Hematopoietic multipotent progenitor cell treated with erythropoietin and hydrocortisone succinate and interleukin-3 and kit ligand, for 6 days (in vitro differentiated cells): ENCODE data around the gene IL6R.

ENCODE experiments used
- DNase-seq: peaks from one replicate; pipeline ENCODE4 v3.0.0-alpha.2; 2015

IL6R gene

DNA sequence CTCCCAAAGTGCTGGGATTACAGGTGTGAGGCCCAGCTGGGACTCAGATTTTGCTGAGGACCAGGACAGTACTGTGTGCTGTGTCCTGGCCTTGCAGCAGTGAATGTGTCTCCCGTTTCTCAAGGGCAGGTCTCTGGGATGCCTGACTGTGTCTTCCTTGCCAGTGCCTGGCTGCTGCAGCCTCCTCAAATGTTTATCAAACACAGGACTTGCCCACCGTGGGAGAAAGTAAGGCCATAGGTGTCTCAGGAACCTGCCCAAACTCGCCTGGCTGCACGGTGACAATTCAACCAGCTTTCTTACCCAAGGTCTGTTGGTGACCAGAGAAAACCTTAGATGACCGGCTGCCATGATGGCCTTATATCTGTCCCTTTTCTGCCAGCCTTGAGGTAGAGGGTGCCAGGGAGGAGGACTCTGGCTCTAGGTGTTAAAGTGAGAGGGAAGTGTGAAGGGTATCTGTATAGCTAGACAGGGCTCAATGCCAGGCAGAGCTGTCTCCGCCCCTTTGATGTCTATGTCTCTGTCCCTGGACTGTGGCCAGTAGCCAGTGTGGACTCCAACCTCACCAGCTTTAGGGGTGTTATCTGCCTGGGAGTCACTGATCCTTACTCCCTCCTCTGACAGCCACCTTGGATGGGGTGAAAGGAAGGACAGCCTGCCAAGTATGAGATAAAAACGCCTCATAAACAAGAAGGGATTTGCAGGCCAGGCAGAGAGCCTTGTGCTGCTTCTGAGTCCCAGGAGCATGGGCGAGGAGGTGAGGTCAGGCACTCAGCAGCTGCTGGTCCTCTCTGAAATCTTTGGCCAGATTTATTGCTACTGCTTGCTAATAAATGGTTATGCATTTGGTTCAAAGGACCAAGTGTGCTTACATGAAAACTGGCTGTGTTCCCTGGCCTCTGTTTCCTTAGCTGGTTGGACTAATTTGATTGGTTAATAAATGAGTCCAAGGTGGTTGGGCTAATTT is 22.3 kb downstream of the IL6R start:
- DNase-seq: peak; percentile 49

DNA sequence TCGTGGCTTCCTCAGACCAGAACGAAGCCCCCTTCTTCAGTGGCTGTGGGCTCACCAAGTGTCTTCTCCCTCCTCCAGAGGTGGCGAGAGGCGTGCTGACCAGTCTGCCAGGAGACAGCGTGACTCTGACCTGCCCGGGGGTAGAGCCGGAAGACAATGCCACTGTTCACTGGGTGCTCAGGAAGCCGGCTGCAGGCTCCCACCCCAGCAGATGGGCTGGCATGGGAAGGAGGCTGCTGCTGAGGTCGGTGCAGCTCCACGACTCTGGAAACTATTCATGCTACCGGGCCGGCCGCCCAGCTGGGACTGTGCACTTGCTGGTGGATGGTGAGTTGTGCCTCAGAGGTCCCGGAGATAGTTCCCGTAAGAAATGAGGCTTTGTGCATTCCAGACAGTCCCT is 24.0 kb downstream of the IL6R start:
- no peak for DNase-seq

DNA sequence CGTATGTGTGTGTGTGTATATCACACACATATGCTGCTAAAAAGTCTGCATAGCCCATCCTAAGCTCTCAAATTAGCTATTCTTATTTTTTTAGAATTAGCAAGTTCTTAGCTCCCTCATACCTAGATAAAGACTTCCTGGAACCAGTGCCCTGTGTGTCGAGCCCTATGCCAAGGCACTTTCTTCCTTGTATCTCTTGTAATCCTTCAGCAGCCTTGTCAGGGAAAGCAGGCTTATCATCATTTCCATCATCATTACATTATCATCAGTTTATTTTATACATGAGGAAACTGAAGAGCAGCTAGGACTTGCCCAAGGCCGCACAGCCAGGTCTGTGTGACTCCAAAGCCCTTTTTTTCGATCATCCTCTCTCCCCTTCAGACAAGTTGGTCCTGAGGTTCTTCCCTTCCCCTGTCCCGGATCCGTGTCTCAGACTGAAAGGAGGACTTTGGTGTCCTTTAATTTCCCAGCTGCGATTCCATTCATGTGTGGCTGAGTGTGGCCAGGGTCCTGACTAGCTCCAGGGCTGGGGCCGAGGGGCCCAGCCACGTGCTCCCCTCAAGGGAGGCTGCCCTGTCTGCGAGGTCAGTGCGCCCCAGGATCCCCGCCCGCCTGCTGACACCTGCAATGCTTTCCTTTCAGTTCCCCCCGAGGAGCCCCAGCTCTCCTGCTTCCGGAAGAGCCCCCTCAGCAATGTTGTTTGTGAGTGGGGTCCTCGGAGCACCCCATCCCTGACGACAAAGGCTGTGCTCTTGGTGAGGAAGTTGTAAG is 24.9 kb downstream of the IL6R start:
- no peak for DNase-seq

DNA sequence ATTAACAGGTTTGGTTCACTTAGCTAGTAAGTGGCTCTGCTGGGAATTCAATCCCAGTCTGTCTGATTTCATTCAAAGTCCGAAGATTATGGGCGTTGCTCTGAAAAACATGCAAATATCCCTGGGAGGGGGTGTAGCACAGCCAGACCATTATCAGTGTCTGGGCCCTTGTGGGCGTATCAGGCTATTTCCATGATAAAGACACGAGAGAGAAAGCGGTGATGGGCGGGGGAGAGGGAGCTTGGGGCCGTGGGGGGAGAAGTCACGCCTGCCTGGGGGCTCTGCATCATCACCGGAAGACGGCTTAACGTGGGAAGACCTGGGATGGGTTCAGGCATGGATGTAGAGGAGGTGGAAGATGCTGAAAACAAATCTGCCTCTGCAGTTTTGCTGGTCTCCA is 25.8 kb downstream of the IL6R start:
- DNase-seq: peak; percentile 75

DNA sequence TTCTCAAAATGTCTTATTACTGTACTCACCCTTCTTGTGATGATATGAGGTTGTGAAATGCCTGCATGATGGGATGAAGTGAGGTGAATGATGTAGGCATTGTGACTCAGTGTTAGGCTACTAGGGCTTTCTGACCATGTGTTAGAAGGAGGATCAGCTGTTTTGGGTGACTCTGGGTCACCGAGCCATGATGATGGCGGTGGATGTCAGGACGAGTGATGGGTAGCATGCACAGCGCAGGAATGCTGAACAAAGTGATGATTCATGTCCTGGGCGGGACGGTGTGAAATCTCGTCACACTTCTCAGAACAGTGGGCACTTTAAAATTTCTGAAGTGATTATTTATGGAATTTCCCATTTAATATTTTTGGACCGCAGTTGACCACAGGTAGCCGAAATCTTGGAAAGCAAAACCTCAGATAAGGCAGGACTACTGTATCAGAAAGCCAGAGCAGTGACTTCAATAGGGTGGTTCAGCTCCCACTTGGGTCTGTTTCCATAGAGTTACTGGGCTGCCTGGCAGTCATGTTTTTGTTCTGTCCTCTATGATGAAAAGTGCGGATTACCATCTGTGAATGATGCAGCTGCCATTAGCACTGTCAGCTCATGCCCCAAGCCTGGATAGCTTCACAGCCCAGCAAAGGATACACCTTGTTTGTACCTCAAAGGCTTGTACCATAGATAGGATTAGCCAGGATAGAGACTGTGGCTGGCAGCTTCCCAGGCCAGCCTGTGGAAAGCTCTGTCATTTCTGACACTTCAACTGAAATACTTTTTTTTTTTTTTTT is 26.6 kb downstream of the IL6R start:
- DNase-seq: no peak

DNA sequence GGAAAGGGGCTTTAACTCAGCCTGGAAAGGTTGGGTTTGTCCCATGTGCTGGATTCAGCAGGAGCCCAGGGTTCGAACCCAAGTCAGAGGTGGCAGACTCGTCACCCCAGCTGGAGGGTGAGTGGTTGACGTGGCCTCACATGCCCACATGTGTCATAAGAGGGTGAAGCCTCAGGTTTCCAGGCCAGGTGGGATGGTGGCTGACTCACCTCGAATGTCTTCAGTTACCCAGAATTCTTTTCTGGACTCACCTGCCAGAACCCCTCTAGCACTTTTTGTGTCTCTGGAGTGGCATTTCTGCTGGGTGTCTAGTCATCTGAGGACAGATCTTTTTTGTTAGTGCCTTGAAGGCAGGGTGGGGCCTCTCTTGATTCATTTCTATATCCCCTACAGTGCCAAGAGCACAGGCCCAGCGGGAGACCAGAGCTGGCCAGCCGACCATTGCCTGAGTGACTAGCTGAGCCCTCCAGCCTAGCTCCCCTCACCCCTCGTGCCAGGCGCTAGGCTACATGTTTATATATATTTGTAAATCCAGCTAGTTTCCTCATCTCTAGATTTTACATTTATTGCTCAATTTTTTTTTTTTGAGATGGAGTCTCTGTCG is 28.1 kb downstream of the IL6R start:
- no peak for DNase-seq

DNA sequence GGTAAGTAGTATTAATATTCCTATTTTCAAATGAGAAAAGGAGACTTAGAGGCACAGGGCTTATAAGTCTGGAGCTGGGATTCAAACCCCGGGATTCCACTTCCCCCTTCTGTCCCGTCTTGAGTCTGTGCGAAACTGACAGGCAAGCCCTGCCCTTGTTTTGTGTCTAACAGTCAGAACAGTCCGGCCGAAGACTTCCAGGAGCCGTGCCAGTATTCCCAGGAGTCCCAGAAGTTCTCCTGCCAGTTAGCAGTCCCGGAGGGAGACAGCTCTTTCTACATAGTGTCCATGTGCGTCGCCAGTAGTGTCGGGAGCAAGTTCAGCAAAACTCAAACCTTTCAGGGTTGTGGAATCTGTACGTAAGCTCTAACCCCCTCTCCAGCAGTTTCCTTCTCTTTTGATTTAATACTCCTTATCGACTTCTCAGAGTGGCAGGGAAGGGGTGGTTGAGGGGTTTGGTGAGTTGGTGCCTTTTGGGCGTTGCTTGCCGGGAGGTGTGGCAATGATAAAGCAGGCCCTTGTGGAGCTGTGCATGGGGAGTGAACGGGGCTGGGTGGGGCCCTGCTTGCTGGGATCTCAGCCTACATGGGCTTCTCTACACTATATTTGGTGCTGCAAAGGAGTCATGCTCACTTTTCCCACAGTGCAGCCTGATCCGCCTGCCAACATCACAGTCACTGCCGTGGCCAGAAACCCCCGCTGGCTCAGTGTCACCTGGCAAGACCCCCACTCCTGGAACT is 29.4 kb downstream of the IL6R start:
- DNase-seq: peak; percentile 88

DNA sequence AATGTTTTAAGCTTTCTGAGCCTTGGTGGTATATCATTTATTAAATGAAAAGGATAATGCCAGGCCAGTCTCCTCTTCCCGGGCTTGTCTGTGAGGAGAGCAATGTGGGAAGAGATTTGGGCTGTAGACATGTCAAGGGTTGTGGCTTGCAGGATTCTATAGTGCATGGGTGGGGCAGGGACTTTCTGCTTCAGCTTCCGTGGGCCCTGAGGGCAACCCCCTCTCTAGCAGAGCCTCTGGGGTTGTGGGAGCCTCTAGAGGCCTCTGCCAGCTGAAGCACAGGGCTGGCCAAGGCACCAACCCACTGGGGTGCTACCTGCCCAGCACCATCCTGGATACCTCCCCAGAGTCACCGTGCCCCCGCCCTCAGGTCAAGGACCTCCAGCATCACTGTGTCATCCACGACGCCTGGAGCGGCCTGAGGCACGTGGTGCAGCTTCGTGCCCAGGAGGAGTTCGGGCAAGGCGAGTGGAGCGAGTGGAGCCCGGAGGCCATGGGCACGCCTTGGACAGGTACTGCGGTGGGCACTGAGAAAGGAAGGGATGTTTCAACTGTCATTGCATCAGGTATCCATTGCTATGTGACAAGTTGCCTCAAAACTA is 30.6 kb downstream of the IL6R start:
- no peak for DNase-seq

DNA sequence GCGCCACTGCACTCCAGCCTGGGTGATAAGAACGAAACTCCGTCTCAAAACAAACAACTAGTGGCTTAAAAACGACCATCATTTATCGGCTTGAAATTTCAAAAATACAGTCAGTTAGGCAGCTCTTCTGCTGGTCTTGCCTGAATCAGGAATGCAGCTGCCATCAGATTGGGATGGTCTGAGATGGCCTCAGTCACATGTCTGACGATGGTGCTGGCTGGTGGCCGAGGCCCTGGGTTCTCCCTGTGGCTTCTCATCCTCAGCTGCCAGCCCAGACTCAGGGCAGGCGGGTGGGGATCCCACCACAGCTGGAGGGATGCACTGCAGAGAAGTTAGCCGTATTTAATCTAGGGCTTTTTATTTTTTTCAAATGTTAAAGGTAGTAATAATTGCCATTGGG is 31.3 kb downstream of the IL6R start:
- no peak for DNase-seq

DNA sequence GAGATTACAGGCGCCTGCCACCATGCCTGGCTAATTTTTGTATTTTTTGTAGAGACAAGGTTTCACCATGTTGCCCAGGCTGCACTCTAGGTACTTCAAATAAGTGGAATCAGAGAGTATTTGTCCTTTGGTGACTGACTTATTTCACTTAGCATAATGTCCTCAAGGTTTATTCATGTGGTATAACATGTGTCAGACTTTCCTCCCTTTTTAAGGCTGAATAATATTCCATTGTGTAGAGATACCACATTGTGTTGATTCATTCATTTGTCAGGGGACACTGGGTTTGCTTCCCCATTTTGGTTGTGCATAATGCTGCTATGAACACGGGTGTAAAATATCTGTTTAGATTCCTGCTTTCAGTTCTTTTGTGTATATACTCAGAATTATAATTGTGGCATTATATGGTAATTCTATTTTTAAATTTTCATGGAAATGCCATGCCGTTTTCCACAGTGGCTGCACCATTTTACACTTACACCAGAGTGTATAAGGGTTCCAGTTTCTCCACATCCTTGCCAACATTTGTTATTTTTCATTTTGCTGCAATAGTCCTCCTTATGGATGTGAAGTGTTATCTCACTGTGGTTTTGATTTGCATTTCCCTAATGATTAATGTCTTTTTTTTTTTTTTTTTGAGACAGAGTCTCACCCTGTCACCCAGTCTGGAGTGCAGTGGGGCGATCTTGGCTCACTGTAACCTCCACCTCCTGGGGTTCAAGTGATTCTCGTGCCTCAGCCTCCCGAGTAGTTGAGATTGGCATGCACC is 35.1 kb downstream of the IL6R start:
- DNase-seq: no peak

DNA sequence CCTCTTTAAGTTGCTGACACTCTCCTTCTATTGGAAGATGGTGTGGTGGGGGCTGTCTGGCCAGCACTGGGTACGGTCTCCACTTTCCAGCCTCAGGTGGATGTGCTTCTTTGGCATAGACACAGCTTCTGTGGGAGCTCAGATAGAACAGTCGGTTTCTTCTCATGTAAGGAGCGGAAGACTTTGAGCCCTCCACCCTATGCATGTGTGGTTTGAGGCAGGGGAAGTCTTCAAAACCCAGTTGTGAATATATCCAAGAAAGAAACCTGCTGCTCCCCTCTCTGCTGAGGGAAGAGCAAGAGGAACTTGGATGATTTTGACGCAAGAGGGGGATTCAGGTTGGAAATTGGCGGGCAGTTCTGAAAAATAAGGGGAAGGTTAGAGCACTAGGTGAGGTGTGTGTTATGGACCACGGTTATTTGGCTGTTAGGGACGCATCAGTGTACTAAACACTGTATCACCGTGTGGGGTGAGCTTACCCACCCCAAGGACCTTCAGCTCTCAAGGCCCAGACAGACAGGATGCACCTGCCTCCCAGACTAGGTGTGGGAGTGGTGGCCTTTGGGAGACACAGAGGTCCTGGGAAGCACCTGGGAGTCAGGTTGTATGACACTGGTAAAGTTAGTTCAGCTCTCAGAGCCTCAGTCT is 36.2 kb downstream of the IL6R start:
- no peak for DNase-seq

DNA sequence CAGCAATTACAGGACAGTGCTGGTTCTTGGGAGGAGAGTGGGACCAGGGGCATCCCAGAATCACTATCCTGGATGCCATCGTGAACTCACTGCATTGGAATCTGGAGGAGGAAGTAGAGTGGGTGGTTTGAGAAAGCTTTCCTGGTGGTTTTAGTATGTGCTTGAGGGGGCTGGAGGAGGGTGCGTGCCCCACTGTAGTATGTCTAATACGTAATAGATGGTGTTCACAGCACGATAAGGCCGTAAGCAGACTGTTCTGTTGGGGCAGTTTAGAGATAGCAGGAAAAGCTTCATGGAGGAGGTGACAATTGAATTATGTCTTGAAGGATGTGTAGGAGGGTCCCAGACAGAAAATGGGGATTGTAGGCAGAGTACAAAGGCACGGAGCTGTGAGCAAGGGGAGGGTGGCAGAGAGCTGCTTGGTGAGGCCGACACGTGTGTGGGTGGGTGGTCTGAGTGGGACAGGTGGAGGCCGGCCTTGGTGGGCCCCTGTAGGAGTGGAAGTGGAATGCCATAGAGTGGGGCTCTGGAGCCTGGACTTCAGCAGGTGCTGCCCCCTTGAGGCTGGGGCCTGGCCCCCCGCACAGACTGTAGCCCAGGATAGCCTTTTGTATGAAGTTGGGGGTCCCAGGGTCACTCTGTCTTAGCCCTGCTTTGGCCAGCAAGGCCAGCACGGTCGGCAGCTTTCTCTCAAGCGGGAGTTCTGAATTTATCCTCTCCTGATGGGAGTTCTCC is 37.0 kb downstream of the IL6R start:
- peak; percentile 27 for DNase-seq

DNA sequence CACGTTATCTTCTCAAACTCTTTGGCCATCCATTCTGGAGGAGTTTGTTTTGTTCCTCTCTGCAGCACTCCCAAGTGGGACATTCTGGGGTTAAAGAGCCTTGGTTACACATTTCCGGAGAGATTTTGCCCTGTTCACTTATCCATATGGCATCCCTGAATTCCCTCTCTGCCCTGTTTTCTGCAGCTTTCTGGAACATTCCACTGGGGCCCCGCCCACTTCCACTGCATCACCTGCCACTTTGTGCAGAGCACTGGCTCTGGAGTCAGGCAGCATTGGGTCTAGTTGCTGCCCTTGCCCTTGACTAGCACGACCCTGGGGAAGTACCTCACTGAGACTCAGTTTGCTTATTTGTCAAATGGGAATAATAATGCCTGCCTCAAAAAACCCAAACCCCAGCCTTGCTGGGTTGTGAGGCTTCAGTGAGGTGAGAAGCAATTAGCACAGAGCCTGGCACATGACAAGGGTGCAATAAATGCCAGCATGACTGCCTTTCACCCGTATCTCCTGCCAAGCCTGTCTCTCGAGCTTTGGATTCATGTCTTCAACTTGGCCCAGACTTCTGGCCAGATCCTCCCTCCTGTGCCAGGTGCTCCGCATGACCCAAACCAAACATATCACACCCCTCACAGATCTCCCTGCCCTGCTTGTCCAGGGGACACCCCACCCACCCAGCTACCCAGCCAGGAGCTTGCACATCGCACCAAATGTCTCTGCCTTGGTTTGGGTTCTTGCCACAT is 38.3 kb downstream of the IL6R start:
- no peak for DNase-seq

DNA sequence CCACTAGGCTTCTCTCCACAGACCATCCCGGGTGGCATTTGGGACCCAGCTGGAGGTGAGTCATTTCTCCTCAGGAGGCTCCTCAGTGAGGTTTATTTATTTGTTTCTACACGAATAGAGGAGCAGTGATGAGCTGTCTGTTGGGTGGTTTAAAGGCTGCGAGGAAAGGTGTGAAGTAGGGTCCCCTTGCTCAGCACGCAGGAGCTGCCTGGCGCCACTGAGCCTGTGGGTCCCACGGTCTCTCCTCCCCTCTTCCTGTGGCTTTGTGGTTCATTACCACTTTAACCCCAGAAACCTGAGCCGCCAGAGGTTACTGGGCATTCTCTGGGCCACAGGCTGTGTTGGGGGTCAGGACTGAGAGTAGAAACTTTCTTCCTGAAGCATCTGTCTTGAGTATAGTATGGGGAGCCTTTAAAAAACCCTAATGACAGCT is 39.9 kb downstream of the IL6R start:
- DNase-seq: no peak

DNA sequence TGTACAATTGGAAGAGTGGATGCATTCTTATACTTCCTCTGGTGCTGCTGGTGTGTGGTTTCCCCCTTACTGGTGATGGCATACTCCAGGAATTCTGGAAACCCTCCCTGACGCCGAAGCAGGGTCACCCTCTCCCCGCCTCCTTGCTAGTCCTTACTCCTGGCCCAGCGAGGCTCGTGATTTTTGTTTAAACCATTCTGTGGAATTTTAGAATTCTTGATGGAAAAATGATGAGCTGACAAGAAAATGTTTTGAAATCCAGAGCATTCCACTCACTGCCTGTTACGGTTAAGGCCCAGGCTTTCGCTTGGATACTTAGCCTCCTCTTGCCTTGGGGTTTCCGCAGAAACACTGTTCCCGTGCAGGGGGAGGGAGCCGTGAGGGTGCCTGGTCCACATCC is 41.1 kb downstream of the IL6R start:
- DNase-seq: no peak

DNA sequence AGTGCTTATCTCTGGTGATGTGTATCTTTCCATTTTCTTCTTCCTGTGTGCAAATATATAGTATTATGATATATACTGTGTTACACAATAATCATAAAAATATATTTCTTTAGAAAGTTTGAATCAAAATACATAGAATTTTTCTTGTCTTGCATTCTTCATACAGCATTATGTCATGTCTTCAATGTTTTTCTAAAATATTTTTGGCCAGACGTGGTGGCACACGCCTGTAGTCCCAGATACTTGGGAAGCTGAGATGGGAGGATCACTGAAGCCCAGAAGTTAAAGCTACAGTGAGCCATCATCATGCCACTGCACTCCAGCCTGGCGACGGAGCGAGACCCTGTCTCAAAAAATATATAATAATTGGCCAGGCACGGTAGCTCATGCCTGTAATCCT is 41.6 kb downstream of the IL6R start:
- no peak for DNase-seq

DNA sequence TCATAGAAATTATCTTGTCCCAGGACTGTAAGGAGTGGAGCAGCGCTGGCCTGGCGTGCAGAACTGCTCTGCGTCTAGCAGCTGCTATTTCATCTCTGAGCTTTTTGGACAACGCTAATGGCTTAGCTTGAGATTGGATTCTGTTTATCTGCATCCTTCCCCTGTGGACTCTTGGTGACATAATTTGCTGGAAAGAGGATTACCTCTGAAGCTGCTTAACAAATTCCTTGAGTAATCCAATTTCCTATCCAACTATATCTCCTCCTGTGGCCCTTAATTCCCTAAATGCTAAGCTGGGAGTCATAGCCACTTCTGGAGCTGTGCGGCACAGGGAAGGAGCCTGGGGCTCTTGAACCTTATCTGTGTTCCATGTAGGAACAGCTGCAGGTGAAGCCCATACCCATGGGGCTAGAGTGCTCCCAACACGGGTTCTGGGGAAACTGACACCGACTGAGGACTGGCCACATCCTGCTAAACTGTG is 43.2 kb downstream of the IL6R start:
- no peak for DNase-seq

DNA sequence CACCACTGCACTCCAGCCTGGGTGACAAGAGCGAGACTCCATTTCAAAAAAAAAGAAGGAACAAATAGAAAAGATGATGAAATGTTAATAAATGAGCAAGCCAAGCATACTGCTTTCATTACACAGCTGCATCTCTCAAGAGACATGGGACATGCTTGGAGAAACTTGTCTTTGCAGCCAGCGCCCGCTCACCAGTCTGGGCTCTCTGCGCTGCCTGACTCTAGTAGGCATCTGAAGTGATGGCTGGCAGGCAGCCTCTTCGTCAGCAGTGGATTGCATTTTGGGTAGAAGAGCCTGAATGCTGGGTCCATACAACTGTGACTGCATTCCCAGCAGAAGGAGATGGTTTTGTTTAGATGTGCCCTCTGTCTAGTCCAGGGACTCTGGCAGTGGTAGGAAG is 48.0 kb downstream of the IL6R start:
- DNase-seq: no peak
